Measurements from ENCODE around the gene SOCS1. TPM values are rescaled to one million over a fixed set of nuclear protein-coding genes. Genes with fewer than 3 reads are reported as not detected.

SOCS1 gene
- polyA plus RNA-seq, 1 donor, result 2.6 TPM

DNA sequence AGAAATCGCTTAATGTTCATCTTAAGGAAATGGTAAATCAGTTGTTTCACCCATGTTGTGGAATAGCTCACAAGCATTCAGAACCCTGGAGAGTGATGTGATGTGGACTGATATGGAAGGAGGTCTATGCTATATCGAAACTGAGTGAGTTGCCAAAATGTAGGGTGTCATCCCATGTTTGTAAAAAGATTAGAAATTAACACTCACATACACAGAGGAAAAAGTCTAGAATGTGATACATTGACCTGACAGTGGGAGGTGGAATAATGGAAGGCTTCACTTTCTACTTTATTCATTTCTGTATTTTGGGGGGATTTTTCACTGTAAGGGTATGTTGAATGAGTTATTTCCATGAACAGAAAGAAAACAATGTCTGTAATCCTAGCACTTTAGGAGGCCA is 29.8 kb upstream of the SOCS1 start:
- no peak for DNase-seq (ENCODE audit: low read depth)

DNA sequence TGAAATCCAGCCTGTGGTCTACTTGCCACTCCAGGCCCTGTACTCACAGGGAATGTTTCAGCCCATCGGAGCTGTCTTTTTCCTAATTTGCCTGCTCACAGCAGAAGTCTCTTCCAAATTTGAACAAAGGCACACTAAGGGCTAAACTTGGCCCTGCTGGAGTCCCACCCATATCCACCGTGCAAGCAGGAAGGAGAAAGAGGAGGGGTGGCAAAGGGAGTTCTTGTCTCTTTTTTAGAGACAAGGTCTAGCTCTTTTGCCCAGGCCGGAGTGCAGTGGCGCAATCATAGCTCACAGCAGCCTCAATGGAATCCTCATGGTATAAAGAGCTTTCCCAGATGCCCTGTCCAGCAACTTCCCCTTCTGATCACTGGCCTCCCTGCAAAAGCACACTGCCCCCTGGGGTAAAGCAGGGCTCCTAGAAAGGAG is 27.8 kb upstream of the SOCS1 start:
- no peak for DNase-seq (ENCODE audit: low read depth)

DNA sequence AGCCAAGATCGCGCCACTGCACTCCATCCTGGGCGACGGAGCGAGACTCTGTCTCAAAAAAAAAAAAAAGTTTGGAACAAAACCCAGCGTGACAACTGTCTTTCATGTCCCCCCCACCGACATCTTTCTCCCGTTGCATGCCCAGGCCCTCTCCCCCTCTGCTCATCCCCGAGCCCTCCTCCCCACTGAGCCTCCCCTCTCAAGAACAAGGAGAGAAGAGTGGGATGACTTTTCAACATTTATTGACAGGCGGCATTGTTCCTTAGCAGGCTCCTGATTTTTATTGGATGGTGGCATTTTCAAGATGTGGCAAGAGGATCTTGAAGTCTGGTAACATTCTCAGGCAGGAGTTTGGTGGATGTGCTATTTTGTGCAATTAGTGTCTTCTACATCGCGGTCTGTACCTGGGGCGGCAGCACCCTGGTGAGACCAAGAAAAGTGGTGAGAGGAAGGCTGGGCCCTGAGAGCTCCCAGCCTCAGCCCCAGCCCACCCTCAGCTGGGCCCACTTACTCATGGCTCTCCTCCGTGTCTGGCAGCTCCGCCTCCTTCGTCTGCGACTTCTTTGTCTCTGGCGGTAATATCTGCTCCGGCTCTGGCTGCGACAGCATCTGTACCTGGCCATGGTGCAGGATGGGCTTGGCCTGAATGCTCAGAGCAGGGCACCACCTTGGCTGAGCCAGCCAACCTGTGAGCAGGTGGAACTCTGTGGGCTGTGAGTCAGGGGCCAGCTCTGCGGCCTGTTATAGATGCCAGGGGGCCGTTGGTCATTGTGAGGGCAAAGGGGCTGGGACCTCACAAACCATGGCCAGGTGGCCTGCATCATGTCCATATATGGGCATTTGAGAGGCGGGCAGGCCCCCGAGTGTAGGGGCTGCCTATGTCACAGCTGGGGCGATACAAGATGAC is 24.9 kb upstream of the SOCS1 start, which contains the start of gene PRM1:
Gene PRM1 (minus strand): TSS at position 715 of the 907 bp plus-strand sequence. CDS start 92 bp downstream, at position 623.
- DNase-seq (ENCODE audit: low read depth), result no peak

GRCh38 chr16:11278681-11279628 is 23.0 kb upstream of the SOCS1 start:
- DNase-seq (ENCODE audit: low read depth), result no peak

- DNase-seq (ENCODE audit: low read depth), result no peak
These were observed 21.8 kb upstream of the SOCS1 start for GRCh38 chr16:11277607-11278337.

DNA sequence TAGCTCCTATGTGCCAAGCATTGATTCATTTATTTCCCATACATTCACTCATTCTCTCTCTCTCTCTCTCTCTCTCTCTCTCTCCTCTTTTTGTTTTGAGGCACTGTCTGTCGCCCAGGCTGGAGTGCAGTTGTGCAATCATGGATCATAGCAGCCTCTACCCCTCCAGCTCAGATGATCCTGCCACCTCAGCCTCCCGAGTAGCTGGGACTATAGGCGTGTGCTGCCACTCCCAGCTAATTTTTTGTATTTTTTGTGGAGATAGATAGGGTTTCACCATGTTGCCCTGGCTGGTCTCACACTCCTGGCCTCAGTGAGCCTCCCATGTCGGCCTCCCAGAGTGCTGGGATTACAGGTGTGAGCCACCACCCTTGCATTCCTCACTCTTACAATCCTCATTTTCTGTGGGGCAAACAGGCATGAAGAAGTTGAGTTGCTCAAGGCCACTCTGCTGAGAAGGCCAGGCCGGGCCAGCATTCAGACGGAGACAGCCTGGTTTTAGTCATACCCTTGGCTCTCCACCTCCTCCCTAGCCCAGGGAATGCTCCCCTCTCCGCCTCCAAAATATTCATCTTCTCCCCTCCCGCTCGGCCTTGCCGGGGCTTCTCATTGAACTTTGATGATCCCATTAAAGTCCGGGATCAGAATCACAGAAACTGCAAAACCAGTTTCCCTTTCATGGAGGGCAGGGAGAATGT is 21.0 kb upstream of the SOCS1 start:
- DNase-seq (ENCODE audit: low read depth), result no peak

DNA sequence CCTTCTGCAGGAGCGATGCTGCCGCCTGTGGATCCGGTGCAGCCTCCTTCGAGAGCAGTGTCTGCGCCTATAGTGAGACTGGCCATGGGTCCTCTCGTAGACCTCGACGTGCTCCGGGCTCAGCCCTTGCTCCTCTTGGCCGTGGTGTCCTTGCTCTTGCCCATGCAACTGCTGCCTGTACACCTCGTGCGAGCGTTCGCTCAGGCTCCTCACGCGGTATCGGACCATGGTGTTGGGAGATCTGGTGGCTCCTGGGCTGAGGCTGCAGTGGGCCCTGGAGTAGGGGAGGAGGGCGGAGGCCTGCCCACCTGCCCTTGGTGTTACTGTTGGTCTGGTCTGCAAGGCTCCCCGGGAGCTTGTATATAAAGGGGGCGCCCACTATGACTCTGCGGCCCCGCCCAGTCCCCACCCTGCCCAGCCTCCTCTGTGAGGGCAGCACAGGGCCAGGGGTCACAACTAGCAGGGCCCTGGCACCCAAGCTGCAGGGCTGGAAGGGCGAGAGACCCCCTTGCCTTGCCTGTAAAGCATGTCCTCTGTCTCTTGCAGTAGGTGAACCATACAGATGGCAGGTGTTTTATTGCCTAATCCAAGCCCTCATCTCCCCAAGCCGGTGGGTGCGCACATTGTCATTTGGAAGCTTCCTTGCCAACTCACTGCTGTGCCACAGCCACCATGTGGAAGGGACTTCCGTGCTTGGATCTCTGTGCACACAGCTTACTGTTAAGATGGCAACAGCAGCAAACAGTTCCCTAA is 20.3 kb upstream of the SOCS1 start, which contains the start of gene PRM2:
Gene PRM2 (minus strand): TSS at position 338 of the 753 bp plus-strand sequence. CDS start 110 bp downstream, at position 228.
- DNase-seq (ENCODE audit: low read depth), result no peak

GRCh38 chr16:11274964-11275363 is 19.0 kb upstream of the SOCS1 start:
- DNase-seq (ENCODE audit: low read depth), result no peak

DNA sequence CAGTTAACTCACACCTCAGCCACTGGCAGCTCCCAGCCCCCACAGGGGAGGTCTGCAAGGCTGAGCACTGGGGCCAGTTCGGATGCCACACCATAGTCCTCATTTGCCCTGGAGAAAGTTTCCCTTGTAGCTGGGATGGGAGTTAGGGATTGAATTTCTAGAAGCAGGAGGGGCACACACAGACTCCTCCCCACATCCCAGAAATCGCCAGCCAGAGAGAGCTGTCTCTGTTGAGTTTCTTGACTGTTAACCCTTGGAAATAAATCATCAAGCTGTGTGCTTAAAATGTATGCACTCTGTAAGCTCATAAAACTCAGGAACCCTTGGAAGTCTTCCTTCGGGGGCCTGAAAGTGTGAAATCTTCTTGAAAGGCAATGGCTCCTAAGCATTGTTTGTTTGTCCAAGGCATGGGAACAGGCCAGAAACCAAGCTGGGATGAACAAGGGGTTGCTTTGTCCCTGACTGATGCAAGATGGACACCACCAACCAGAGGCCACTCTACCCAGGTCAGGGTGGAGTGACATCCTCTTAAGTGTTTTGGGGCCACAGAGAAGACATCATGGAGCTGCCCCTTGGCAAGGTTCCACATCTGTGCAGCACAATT is 17.8 kb upstream of the SOCS1 start:
- DNase-seq (ENCODE audit: low read depth), result no peak

GRCh38 chr16:11272921-11273720 is 17.1 kb upstream of the SOCS1 start, which contains the start of gene PRM3:
PRM3 (minus strand) TSS chr16:11273629; CDS start chr16:11273595, 34 bp downstream.
- DNase-seq (ENCODE audit: low read depth), result no peak

- DNase-seq (ENCODE audit: low read depth), result no peak
These were observed 16.5 kb upstream of the SOCS1 start for GRCh38 chr16:11272484-11272883.

DNA sequence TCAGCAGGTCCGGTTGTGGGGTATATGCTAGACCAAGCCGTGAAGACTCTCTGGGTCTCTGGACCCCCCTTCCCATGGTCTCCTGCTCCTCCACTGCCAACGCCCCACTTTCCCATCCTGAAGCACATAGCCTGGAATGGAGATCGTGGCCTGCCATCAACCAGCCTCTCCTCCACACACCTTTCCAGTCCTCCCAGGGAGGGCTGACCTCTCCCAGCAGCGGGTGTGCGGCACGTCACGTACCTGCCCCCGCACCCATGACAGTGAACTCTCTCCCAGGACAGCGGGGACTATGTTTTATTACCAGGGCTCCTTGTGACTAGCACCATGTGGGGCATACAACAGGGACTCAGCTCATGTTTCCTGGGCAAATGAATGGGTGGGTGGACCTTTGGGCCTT is 15.6 kb upstream of the SOCS1 start:
- no peak for DNase-seq (ENCODE audit: low read depth)

GRCh38 chr16:11270602-11271162 is 14.7 kb upstream of the SOCS1 start:
- no peak for DNase-seq (ENCODE audit: low read depth)

DNA sequence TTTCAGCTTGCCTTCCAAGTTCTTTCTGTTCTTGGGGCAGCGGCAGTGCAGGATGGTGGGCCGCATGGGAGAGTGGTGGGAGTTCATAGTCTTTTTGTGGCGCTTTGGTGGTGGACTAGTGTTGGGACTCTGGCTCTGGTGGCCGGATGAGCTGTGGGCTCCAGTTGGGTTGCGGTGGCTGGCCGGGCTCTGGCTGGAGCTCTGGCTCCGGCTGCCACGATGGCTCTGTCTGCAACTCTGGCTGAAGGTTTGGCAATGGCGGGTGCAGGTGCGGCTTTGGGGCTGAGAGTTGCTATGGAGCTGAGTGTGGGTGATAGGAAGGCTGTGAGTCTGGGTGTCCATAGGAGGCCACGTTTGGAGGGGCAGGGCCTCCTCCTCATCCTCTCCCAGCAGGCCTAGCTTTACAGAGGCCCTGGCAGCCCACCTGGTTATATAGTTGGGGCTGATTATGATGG is 12.9 kb upstream of the SOCS1 start, which contains the start of gene TNP2:
Gene TNP2 (minus strand): TSS at position 405 of the 455 bp plus-strand sequence. CDS start 63 bp downstream, at position 342.
- DNase-seq (ENCODE audit: low read depth), result no peak

DNA sequence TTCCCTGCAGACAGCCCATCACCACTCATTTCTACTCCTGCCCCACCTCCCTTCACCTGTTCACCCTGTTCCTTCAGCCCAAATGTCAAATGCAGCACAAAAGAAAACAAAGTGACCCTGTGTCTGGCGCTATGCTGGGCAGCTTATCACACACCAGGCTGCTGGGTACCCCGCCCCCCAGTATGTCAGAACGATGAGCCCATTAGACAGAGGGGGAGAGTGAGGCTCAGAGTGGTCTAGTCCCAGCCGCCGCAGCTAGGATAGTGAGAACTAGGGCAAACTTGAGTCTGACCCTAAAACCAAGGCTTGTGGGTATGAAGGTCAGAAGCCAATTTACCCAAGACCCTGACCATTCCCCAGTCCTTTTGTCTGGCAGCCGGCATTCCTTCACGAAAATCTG is 9.1 kb upstream of the SOCS1 start:
- DNase-seq (ENCODE audit: low read depth), result no peak

- DNase-seq (ENCODE audit: low read depth), result no peak
These were observed 8.3 kb upstream of the SOCS1 start for GRCh38 chr16:11264155-11264832.

GRCh38 chr16:11263737-11264136 is 7.7 kb upstream of the SOCS1 start:
- no peak for DNase-seq (ENCODE audit: low read depth)

DNA sequence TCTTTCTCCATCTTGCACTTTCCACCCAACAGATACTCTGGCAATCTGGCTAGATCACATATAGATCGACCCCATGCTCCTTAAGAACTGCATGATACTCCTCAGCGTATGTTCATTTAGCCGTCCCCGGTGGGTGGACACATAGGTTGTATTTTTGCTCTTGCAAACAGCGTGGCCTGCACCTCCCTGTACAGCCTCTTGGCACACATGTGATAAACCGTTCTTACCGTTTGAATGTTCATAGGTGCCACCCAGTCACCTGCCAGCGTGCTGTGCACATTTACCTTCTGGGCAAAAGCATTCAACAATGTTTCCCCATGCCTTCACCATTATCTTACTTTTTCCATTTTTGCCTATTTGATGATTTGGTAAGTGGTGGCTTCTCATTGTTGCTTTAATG is 6.9 kb upstream of the SOCS1 start:
- DNase-seq (ENCODE audit: low read depth), result no peak
